Mucosa of descending colon (tissue), 3 donors: ENCODE data around the gene ATG10. TPM values are rescaled to one million over a fixed set of nuclear protein-coding genes. Genes with fewer than 3 reads are reported as not detected.

Source experiments
- ATAC-seq: fragments of 200-7000 bp; cut with Tn5 transposase; one replicate; pipeline ENCODE4 v1.9.1; 2020; ENCODE audit warnings: mild to moderate bottlenecking, moderate library complexity
- DNase-seq, 3 donors: peaks; one replicate each; pipeline ENCODE4 v3.0.0-alpha.2; 2020
- H3K36me3 ChIP-seq: fragments of 200-600 bp; one replicate; pipeline ENCODE4 v1.8.0; 2021; ENCODE audit warnings: low read depth, mild to moderate bottlenecking
- H3K4me1 ChIP-seq: fragments of 200-600 bp; one replicate; pipeline ENCODE4 v1.8.0; 2021; ENCODE audit warnings: low read depth, mild to moderate bottlenecking
- H3K4me3 ChIP-seq: fragments of 200-600 bp; one replicate; pipeline ENCODE4 v1.8.0; 2021; ENCODE audit warnings: mild to moderate bottlenecking
- H3K9me3 ChIP-seq: fragments of 200-600 bp; one replicate; pipeline ENCODE4 v1.8.0; 2021; ENCODE audit warnings: mild to moderate bottlenecking
- CTCF ChIP-seq: fragments of 200-600 bp; IDR thresholded peaks from one replicate; pipeline ENCODE4 v1.8.0; 2022; ENCODE audit warnings: antibody characterized with exemption, mild to moderate bottlenecking
- intact Hi-C, 2 donors: fragments of 100-400 bp; cut with DNase I in 1 of 2; cut with micrococcal nuclease in 1 of 2; formaldehyde crosslinking; loops; one replicate each; pipeline versions ENCODE4 v1.11.0 to v1.11.1; 2022; cut with DNase I, micrococcal nuclease
- total RNA-seq, 3 donors: library from RNA; stranded (reverse); fragmentation: NEBNext Ultra II Directional in 2 of 3; extraction: Animal tissue kit (Norgen Biotek cat#: 25700) in 2 of 3; gene quantifications; one replicate each; pipeline versions ENCODE4 v1.2.1 to v1.2.4, GENCODE V29; 2021 to 2023
- donor health status: DM: no; HTN: no; CAD: no; lungs with moderate emphysema.
- donor health status: DM: no; HTN: no; CAD: no.
- donor health status: DM: no; HTN: yes; CAD: no.

ATG10 gene
- total RNA-seq, 3 donors from 2014 or later: 5.9 to 8.8 (median 7.0) TPM

GRCh38 chr5:82151204-82151603 is 179.4 kb downstream of the ATG10 start:
- no peaks in the 10 kb centered on the region for H3K36me3 ChIP-seq
- no peak for DNase-seq
- intact Hi-C loops: no loop called here

GRCh38 chr5:82151662-82152061 is 179.8 kb downstream of the ATG10 start:
- Histone ChIP-seq H3K36me3 (no peaks in the 10 kb centered on the region), H3K4me3 (no peak overlapping the region), H3K4me1 (no peaks in the 10 kb centered on the region), H3K9me3 (no peaks in the 10 kb centered on the region)
- ATAC-seq (no peak), DNase-seq (no peak)
- intact Hi-C loops: no loop called here
- TF ChIP-seq CTCF: no peak

More at GRCh38 chr5:82151204-82151603, 179.4 kb downstream of the ATG10 start:
- Histone ChIP-seq H3K9me3 (no peaks in the 10 kb centered on the region), H3K4me3 (no peak overlapping the region), H3K4me1 (no peaks in the 10 kb centered on the region)
- no peak for TF ChIP-seq CTCF
- no peak for ATAC-seq

GRCh38 chr5:82152978-82153481 is 181.2 kb downstream of the ATG10 start:
- Histone ChIP-seq H3K4me1 (no peaks in the 10 kb centered on the region), H3K36me3 (no peaks in the 10 kb centered on the region), H3K4me3 (no peak overlapping the region), H3K9me3 (no peaks in the 10 kb centered on the region)
- no peak for TF ChIP-seq CTCF
- DNase-seq: no peak
- intact Hi-C loops: no loop called here
- no peak for ATAC-seq

GRCh38 chr5:82154776-82155175 is 183.0 kb downstream of the ATG10 start:
- H3K4me3 ChIP-seq: no peak overlapping the region
- DNase-seq: no peak
- intact Hi-C loops: no loop called here
- ATAC-seq: no peak
- no peak for TF ChIP-seq CTCF
- no peaks in the 10 kb centered on the region for H3K36me3 ChIP-seq
- no peaks in the 10 kb centered on the region for H3K4me1 ChIP-seq
- no peaks in the 10 kb centered on the region for H3K9me3 ChIP-seq

- no peak for ATAC-seq
- no peak overlapping the region for H3K4me3 ChIP-seq
- no peak for TF ChIP-seq CTCF
- no peak for DNase-seq
- intact Hi-C loops: no loop called here
- no peaks in the 10 kb centered on the region for H3K36me3 ChIP-seq
- no peaks in the 10 kb centered on the region for H3K9me3 ChIP-seq
- H3K4me1 ChIP-seq: no peaks in the 10 kb centered on the region
Observed at GRCh38 chr5:82155305-82155704, 183.5 kb downstream of the ATG10 start.

GRCh38 chr5:82156874-82157273 is 185.1 kb downstream of the ATG10 start:
- ATAC-seq (no peak), DNase-seq (no peak)
- intact Hi-C loops: no loop called here
- Histone ChIP-seq H3K36me3 (no peaks in the 10 kb centered on the region), H3K9me3 (no peaks in the 10 kb centered on the region), H3K4me3 (no peak overlapping the region), H3K4me1 (no peaks in the 10 kb centered on the region)
- TF ChIP-seq CTCF: no peak
